GM21528 (cell line): ENCODE results near the gene RECK.

Experiments used
- ATAC-seq: cut with Tn5 transposase; IDR thresholded peaks from one replicate; pipeline ENCODE4 v1.9.1; 2021; ENCODE audit warnings: mild to moderate bottlenecking, moderate library complexity; ENCODE audit not compliant: unreplicated experiment, low FRiP score

RECK gene

DNA sequence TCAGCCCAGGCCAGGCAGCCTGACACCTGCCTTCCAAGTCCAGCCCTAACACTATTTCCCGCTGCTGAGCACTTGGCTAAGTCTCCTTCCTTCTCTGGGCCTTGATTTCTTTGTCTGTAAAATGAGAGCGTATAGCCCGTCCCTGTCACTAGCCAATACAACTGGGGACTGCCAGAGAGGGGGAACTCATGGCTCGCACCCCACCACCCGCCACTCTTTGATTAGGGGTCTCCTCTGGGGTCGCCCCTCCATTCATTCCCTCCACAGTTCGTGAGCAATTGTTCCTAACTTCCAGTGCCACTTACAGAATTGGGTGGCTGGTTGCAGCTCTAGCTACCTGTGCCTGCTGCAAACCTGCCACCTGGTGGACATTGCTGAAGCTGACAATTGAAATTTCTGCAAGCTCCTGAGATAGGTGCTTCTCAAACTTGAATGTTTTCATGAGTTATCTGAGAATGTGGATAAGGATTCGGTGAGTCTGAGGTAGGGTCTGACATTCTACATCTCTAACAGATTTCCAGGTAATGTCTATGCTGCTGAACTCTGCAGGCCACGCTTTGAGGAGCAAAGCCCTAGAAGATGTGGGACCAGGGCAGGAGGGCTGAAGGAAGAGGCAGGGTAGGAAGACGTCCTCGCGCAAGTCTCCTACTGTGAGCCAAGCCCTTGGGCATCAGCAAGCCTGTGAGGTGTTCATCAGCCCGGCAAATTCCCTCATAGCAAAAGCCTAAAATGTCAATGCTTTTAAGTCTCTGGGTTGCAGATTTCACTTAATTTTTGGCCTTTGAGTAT, 13.3 kb upstream of the RECK start:
- no peak for ATAC-seq

DNA sequence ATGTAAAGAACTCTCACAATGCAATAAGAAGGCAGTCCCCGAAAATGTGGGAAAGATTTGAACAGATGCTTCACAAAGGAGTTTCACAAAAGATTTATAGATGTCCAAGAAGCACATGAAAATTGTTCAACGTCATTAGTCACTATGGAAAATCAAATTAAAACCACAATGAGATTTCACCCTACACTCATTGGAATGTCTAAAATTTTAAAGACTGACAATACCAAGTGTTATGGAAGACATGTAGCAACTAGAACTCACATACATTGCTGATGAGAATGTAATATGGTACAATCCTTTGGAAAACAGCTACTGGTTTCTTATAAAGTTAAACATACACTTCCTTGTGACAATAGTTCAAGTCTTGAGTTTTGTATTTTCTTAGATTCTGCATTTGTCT, 11.0 kb upstream of the RECK start:
- no peak for ATAC-seq

DNA sequence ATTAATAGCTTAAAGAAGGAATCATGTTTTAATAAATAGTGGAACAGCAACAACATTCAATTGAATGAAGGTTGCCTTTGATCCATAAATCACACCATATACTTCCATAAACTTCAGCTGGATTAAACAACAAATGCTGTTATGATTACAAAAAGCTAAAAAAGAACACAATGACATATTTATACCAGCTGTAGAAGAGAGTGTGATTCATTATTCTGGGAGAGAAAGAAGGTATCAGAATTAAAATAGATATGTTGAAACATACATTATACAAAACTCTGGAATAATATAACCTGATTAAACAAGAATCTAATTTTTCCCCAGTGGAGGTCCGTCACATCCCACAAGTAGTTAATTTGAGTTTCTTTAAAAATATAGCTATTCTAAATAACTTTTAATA, 7.5 kb upstream of the RECK start:
- ATAC-seq = no peak

DNA sequence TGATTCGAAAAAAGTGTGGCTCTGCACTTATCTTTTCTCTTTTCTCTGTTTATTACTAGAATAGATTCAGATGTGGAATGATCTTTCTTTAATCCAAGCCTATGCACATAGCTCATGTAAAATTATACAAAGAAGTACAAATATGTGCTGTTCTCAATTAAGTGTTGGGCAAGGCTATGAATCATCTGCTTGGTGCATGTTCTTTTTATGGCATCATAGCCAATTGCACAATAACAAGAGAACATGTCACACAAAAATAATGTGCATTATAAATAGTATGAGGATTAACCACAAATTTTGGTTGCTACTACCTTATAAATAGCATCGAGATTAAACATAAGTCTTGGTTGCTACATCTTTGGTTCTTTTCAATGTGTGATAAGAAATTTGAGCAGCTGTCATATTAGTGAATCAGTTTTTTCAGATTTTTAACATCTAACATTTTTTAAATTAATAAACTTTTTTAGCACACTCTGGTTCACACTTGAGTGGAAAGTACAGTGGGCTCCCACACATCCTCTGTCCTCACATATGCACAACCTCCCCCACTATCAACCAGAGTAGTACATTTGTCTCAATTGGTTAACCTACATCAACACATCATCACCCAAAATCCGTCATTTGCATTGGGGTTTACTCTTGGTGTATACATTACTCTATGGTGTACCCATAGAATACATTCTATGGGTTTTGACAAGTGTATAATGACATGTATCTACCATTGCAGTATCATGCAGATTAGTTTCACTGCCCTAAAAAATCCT, 6.8 kb upstream of the RECK start:
- ATAC-seq = no peak

DNA sequence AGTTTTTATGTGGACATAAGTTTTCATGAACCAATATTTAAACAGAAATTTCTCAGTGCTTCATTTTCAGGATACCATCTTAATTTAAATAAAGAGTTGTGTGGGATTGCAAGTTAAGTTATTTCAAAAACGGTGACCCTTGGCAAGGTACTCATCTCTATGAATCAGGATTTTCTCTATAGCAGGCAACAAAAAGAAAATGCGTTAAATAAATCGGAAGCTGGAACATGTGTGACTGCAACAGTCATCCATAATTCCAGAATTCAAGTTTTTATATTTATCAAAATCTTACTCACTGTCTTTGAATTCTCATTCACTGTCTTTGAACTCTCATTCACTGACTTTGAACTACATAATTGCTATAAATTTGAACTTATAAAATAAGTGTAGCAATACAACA, 5.8 kb upstream of the RECK start:
- no peak for ATAC-seq

DNA sequence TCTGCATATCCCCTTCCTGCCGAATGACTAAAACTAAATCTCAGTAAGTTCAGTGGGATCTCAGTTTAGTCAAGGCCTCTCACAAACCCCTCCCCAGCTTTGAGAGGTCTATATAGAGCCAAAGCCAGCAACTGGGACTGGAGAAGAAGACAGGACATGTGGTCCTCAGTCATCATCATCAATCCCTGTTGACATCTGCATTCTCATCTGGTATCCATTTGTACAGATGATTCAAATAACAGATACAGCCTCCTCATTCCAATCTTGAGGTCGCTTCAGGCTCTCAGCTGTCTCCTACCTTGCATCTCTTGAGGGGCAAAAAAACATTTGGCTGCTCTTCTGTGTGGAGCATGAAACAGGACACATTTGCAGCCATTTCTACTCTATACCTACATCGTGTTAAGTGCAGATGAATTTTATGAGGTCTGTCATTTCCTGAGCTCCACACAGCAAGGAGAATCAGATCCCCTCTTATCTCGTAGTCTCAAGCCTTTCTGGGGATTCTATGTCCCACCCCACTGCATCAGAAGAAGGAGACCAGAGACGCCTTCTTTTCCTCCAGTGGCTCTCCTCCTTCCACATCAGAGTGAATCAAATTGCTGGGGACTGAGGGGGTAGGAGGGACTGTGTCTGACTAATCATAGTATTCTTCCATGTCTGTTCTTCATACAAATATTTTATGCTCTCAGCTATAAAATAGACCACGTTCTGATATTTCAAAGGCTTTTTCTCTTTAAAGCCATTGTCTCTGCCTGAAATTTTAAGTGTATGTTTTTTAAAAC, 4.7 kb upstream of the RECK start:
- no peak for ATAC-seq

DNA sequence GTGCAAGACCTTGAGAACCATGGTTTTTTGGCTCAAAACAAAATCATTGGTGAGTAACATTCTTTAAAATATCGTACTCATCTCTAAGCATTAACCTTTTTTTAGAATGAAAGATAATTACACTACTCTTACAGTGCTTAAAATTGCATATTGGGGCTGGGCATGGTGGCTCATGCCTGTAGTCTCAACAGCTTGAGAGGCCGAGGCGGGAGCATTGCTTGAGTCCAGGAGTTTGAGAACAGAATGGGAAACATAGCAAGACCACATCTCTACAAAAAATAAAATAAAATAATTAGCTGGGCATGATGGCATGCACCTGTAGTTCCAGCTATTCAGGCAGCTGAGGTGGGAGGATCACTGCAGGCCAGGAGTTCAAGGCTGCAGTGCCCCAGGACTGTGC, 2.9 kb upstream of the RECK start:
- ATAC-seq = no peak

DNA sequence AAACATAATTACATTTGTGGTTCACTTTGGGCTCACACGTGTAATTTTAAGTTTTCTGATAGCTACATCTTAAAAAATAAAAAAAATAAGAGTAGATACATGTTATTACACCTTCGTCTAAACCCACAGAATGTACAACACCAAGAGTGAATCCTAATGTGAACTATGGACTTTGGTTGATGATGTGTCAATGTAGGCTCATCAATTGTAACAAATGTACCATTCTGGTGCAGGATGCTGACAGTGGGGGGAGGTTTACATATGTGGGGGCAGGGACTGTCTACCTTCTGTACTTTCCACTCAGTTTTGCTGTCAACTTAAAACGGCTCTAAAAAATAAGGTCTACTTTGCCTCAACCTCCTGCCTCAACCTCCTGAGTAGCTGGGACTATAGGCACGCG, 2.5 kb upstream of the RECK start:
- no peak for ATAC-seq

DNA sequence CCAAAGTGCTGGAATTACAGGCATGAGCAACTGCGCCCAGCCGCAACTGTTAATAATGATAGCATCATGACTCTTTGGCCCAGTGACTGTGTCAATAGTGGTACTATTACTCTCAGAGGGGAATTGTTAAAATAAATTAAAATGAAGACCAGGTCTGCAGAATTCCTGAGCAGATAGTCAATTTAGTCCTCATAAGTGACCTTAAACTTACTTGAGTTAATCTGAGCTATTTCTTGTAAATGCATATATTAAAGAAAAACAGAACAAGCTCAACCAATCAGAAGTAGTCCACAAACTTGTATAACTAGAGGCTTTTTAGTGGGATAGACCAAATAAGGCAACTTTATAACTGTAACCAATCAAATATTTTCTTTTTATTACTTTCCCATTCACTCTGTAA, 1.7 kb upstream of the RECK start:
- no peak for ATAC-seq

DNA sequence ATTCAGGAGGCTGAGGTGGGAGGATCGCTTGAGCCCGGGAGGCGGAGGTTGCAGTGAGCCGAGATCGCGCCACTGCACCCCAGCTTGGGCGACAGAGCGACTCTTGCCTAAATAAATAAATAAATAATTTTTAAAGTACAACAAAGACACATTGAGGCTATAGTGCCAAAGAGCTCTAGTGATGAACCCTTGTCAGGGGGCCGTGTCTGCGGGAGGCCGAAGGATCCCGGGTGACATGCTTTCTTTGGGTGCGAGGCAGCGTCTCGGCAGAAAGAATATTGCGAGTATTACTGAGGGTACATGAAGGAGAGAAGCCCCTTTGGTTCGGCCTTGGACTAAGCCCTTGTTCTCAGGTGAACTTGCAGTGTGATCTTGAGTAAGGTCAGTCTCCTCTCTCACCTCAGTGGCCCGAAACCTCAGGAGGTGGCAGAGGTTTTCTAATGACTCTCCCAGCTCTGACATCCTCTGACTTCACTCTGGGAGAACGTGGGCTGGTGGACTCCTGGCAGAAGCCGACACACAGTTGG, 397 bp upstream of the RECK start:
- no peak for ATAC-seq

DNA sequence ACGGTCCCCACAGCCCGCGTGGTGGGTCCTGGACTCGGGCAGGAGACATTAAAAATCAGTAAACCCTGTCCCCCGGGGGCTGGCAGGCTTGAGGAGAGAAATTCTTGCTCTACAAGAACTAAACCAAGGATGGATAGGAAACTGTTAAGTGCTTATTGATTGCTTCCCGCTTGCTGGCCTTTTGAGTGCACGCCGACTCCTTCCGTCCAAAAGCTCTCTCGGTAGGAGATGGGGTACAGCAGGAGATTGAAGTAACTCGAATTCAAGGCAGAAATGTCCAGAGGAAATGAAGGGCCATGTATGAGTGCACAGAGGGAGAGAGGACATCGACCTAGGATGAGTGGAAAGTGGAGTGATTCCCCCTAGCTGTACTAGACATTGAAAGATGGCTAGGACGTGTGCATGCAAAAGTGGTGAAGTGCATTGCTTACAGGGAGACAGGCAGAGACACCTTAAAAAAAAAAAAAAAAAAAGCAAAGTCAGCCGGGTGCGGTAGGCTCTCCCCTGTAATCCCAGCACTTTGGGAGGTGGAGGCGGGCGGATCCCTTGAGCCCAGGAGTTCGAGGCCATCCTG, 923 bp downstream of the RECK start:
- no peak for ATAC-seq

DNA sequence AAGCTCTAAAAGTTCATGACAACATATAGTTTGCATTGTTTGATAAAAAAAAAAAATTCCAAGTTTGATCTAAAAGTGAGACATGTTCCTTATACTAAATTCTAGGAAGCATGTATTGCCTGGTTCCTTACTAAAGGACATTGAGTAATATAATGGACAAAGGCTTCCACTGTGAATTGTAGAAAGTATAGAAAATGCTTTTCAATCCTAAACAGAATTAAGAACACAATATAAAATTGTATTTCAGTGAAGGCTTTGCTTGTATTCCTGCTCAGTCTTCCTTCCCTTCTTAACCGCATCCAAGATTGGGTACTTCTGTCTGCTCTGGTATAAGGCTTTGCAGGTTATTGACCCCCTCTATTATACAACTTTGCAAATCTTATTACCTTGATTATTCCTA, 2.4 kb downstream of the RECK start:
- no peak for ATAC-seq

DNA sequence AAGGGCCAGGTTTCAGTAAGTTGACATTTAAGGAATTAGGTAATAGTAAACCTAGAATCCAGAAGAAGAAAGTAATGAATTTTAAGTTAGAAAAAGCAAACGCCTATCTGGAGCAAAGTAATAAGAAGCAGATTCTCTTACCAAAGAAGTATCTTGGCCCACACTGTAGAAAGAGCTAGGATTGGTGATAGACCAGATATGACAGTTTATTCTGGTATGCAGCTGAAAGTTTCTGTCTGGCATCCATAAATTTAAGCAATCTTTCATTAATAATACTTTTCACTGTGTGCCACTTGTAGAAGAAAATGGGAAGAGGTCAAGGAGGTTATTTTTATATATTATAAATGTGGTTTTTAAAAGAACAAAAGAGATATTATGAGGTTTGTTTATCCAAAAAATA, 3.0 kb downstream of the RECK start:
- no peak for ATAC-seq

DNA sequence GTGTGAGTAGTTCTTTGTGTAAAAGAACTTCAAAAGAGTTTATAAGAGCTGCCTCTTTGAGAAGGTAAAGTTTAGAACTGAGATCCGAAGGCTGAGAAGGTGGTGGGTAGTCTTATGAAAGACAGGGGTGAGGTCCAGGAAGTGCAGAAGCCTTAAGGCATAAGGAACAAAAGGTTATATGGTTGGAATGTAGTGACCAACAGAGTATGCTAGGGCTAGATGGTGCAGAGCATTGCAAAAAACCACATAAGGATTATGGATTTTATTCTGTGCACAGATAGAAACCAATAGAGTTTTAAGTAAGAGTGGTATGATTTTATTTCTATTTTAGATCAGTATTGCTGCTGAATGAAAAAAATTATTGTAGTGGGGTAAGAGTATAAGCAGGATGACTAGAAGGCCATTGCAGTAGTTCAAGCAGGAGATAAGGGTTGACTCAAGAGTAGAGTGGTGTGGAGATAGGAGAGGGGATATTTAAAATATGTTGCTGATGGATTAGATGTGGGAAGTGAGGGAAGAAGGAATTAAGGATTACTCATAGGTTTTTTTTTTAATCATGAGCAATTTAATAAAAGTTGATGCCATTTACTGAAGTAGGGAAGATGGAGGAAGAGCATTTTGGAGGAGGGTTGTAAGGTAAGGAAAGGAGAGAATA, 3.7 kb downstream of the RECK start:
- ATAC-seq = no peak

DNA sequence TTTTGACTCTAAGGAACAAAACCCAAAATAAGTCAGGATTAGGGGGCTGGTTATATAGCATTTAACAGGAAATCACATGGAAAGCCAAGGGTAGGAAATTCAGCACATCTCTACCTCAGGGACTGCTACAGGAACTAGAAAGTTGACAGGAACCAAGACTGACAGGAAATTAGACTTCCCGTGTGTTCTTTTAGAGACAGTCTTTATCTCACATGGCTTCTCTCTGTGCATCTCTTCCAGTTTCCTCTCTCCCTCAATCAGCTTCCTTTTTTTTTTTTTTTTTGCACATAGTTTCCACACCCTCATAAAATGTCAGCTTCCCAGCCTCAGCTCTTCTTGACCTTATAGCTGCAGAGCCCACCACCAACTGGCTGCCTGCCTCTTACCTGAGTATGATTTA, 4.8 kb downstream of the RECK start:
- no peak for ATAC-seq

DNA sequence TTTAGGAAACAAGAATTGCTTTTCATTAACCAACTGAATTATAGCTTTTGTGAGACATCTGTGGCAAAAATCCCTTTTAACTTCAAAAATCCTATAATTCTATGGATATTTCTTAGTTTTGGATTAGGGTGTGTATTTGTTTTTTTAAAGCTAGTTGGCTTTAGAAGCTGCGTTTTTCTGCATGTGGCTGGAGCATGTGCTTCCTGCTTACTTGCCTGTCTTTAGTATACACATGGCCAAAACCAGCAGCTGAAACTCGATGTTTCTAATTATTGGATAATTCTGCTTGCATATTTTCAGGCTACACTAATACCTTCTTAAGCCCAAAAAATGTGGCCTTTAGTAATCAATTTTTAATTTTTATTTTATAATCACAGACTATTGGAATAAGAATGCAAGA, 8.9 kb downstream of the RECK start:
- no peak for ATAC-seq

DNA sequence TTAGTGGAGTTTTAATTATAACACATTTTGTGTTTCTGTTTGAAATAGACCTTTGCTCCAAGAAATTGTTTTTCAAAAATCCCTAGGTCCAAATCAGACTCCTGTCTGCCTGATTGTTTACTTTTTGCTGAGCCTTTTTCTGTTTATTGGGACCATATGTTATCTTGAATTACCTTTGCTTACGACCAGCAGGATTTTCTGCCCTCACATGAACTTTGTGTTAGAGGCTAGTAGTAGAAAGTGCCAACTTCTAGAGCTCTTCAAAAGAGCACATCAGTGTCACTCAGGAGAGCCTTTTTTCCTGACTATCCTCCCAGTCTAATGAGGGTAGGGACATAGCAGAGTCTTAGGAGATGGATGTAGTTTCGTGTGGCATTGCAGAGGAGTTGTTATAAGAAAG, 10.2 kb downstream of the RECK start:
- no peak for ATAC-seq

DNA sequence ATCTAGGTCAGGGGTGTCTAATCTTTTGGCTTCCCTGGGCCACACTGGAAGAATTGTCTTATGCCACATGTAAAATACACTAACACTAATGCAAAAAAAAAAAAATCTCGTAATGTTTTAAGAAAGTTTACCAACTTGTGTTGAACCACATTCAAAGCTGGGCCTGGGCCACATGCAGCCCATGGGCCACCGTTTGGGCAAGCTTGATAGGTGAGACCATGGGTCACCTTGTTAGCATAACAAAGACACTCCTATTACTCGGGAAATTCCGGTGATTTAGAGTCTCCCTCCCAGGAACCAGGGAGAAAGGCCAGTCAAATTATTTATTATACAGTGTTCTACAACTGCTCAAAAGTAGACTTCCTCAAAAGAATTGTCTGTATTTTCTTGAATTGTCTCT, 12.7 kb downstream of the RECK start:
- no peak for ATAC-seq

DNA sequence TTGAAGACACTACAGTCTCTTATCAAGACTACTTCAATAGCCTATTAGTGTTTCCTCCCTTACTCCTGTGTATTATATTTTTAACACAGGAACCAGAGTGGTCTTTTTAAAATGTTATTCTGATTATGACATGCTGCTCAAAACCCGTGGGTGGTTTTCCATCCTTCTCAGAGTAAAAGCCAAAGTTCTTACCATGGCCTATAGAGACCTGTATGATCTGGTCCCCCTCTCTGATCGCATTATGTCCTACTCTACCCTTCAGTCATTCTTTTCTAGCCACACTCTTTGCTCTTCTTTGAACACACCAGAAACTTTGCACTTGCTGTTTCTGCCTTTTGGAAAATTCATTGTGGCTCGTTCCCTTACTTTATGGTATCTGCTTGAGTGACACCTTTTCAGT, 13.8 kb downstream of the RECK start:
- no peak for ATAC-seq

DNA sequence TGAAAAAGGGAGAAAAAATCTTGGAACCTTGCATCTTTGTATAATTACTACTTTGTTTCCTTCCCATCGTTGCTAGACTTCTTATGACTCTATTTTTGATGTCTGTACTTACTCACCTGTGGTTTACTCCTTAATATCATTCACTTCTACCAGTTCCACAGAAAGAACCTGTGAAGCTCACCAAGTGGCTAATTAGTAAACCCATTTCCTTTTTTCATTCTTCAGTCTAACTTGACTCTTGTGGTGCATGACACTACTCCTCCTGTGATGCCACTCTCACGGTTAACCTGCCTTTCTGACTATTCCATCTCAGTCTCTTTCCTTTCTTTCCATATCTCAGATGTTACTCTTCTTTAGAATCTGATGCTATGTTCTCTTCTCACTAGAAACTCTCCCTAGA, 14.6 kb downstream of the RECK start:
- no peak for ATAC-seq
